Ishikawa (cell line): Measurements from ENCODE around the gene LRRC10B.

Source experiments
- CEBPB ChIP-seq: IDR thresholded peaks from 2 replicates; pipeline ENCODE4 v1.6.1; 2012
- CREB1 ChIP-seq: IDR thresholded peaks from 2 replicates; pipeline ENCODE4 v1.6.1; 2012; ENCODE audit warnings: low read depth
- EGR1 ChIP-seq: IDR thresholded peaks from 2 replicates; pipeline ENCODE4 v1.6.1; 2012
- EP300 ChIP-seq: IDR thresholded peaks from 2 replicates; pipeline ENCODE4 v1.6.1; 2012; ENCODE audit warnings: borderline replicate concordance
- FOXM1 ChIP-seq: IDR thresholded peaks from 2 replicates; pipeline ENCODE4 v1.6.1; 2012; ENCODE audit warnings: low read depth, borderline replicate concordance
- MAX ChIP-seq: IDR thresholded peaks from 2 replicates; pipeline ENCODE4 v1.6.1; 2012
- NFIC ChIP-seq: IDR thresholded peaks from 2 replicates; pipeline ENCODE4 v1.6.1; 2012
- RAD21 ChIP-seq: IDR thresholded peaks from 2 replicates; pipeline ENCODE4 v1.6.1; 2012; ENCODE audit warnings: low read depth
- REST ChIP-seq: IDR thresholded peaks from 2 replicates; pipeline ENCODE4 v1.6.1; 2012; ENCODE audit warnings: low read depth, mild to moderate bottlenecking
- TAF1 ChIP-seq: IDR thresholded peaks from 2 replicates; pipeline ENCODE4 v1.6.1; 2012; ENCODE audit warnings: low read depth, mild to moderate bottlenecking
- TCF12 ChIP-seq: IDR thresholded peaks from 2 replicates; pipeline ENCODE4 v1.6.1; 2012; ENCODE audit warnings: low read depth
- TEAD4 ChIP-seq: IDR thresholded peaks from 2 replicates; pipeline ENCODE4 v1.6.1; 2012
- USF1 ChIP-seq: IDR thresholded peaks from 2 replicates; pipeline ENCODE4 v1.6.1; 2012
- YY1 ChIP-seq: IDR thresholded peaks from 2 replicates; pipeline ENCODE4 v1.6.1; 2012; ENCODE audit warnings: low read depth
- ZBTB7A ChIP-seq: IDR thresholded peaks from 2 replicates; pipeline ENCODE4 v1.6.1; 2012; ENCODE audit warnings: low read depth

Gene LRRC10B

GRCh38 chr11:61507012-61507768 is 1.4 kb upstream of the LRRC10B start:
- TF ChIP-seq TEAD4 (no peak), MAX (no peak), TCF12 (no peak), EP300 (no peak), USF1 (no peak), FOXM1 (no peak), YY1 (no peak)

GRCh38 chr11:61509043-61510029 is 787 bp downstream of the LRRC10B start:
- TF ChIP-seq CREB1 (no peak), TAF1 (no peak), EGR1 (no peak), TEAD4 (0 out of 2 replicates have a peak, but pooled peaks have one; percentile 5), FOXM1 (no peak), YY1 (no peak), ZBTB7A (no peak), RAD21 (peak; percentile 17; the same call in 1 of the 2 replicates), CEBPB (no peak), TCF12 (no peak), REST (no peak), MAX (peak; percentile 98), EP300 (peak; percentile 17; the same call in 1 of the 2 replicates), NFIC (no peak), USF1 (no peak)

- TF ChIP-seq YY1 (no peak), EP300 (no peak), FOXM1 (no peak), TEAD4 (no peak), ZBTB7A (no peak), CEBPB (no peak), EGR1 (no peak), TAF1 (no peak), REST (no peak), TCF12 (no peak), MAX (no peak), CREB1 (no peak), RAD21 (no peak), USF1 (no peak), NFIC (no peak)
These were observed 1.8 kb downstream of the LRRC10B start for GRCh38 chr11:61510166-61510919.

- no peak for TF ChIP-seq REST
- TF ChIP-seq USF1 = no peak
- TF ChIP-seq TAF1 = no peak
- no peak for TF ChIP-seq FOXM1
- TF ChIP-seq TCF12 = no peak
- no peak for TF ChIP-seq ZBTB7A
- no peak for TF ChIP-seq MAX
- no peak for TF ChIP-seq CEBPB
- TF ChIP-seq EP300 = no peak
- no peak for TF ChIP-seq RAD21
These were observed 2.4 kb downstream of the LRRC10B start for GRCh38 chr11:61510974-61511373.
